Fibroblast of the aortic adventitia (primary cell): Measurements from ENCODE around the gene ANKRD45. TPM values are rescaled to one million over a fixed set of nuclear protein-coding genes. Genes with fewer than 3 reads are reported as not detected.
"Not testable (repeated sequence)": the region's sequence is repeated elsewhere in the genome, so short reads cannot be mapped to it uniquely, and the experiment has no call there.

Experiments
- DNase-seq: peaks from one replicate; pipeline ENCODE4 v3.0.0-alpha.2; 2010; ENCODE audit warnings: low read depth
- H3K4me3 ChIP-seq: 2 replicates; pipeline ENCODE4 v1.5.1; 2011; ENCODE audit warnings: low read depth, mild to moderate bottlenecking, control low read depth, low read length, moderate library complexity
- total RNA-seq: library from RNA; depleted of rRNA; stranded (reverse); fragments of >200 nt; gene quantifications from 2 replicates; pipeline ENCODE4 v1.2.3, GENCODE V29; 2012; ENCODE audit warnings: low replicate concordance
- TF ChIP-seq, protein P1 (sequence below): IDR thresholded peaks from 2 replicates; pipeline ENCODE4 v1.5.1; 2011; ENCODE audit warnings: mild to moderate bottlenecking, low read length, control low read depth, inconsistent platforms; ENCODE audit not compliant: insufficient read depth

ANKRD45 gene
- total RNA-seq, 1 donor, result 0.09 TPM

DNA sequence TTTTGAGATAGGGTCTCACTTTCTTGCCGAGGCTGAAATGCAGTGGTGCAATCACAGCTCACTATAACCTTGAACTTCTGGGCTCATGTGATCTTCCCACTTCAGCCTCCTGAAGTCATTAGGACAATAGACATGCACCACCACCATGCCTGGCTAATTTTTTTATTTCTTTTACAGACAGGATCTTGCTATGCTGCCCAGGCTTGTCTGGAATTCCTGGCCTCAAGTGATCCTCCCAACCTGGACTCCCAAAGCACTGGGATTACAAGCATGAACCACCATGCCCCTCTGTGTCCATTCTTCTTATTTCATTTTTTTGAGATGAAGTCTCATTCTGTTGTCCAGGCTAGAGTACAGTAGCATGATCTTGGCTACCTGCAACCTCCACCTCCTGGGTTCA, 33.1 kb upstream of the ANKRD45 start:
- no peak overlapping the region for H3K4me3 ChIP-seq
- no peak for DNase-seq
- TF ChIP-seq, protein P1, sequence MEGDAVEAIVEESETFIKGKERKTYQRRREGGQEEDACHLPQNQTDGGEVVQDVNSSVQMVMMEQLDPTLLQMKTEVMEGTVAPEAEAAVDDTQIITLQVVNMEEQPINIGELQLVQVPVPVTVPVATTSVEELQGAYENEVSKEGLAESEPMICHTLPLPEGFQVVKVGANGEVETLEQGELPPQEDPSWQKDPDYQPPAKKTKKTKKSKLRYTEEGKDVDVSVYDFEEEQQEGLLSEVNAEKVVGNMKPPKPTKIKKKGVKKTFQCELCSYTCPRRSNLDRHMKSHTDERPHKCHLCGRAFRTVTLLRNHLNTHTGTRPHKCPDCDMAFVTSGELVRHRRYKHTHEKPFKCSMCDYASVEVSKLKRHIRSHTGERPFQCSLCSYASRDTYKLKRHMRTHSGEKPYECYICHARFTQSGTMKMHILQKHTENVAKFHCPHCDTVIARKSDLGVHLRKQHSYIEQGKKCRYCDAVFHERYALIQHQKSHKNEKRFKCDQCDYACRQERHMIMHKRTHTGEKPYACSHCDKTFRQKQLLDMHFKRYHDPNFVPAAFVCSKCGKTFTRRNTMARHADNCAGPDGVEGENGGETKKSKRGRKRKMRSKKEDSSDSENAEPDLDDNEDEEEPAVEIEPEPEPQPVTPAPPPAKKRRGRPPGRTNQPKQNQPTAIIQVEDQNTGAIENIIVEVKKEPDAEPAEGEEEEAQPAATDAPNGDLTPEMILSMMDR, result no peak

DNA sequence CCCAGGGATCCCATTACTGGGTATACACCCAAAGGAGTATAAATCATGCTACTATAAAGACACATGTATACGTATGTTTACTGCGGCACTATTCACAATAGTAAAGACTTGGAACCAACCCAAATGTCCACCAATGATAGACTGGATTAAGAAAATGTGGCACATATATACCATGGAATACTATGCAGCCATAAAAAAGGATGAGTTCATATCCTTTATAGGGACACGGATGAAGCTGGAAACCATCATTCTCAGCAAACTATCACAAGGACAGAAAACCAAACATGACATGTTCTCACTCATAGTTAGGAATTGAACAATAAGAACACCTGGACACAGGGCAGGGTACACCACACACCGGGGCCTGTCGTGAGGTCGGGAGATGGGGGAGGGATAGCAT, 31.6 kb upstream of the ANKRD45 start:
- not testable (repeated sequence) for H3K4me3 ChIP-seq, DNase-seq

DNA sequence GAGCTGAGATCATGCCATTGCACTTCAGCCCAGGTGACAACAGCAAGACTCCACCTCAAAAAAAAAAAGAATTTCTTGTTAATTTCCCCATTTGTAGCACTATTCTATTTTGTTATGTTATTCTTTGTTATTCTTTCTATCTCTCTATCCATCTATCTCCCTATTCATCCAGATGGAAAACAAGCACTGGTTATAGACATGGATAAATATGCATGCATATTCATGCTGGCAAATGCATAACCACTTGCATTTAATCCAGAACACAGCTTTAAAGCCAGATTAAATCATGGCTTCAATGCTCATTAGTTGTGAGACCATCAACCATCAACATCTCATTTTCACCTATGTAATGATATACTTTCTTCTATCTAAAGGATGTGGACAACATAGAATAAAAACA, 23.6 kb upstream of the ANKRD45 start:
- TF ChIP-seq, protein P1, result no peak
- no peak for DNase-seq
- no peak overlapping the region for H3K4me3 ChIP-seq

DNA sequence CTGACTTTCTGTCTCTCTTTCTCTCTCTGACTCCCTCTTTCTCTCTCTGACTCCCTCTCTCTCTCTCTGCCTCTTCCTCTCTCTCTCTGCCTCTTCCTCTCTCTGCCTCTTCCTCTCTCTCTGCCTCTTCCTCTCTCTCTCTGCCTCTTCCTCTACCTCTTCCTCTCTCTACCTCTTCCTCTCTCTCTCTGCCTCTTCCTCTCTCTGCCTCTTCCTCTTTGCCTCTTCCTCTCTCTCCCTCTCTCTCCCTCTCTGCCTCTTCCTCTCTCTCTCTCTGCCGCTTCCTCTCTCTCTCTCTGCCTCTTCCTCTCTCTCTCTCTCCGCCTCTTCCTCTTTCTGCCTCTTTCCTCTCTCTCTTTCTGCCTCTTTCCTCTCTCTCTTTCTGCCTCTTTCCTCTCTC, 18.6 kb upstream of the ANKRD45 start:
- H3K4me3 ChIP-seq, result no peak overlapping the region
- no peak for DNase-seq
- TF ChIP-seq, protein P1, result no peak

DNA sequence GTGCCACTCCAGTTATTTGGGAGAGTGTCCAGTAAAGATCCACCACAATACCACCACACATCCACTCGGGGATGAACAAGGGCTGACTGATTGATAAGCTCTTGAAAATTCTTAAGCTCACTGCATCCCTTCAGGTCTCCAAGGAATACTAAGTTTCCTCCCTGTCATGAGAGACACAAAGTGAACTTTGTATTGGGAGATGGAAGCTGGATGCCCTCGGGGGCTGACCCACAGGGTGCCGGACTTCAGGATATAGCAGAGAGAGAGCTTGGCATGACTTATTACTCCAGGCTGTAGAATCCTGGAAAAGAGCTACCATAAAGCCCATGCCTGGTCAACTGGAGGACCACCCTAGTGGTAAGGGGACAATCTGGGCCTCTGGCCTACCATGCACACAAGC, 15.5 kb upstream of the ANKRD45 start:
- DNase-seq, H3K4me3 ChIP-seq: not testable (repeated sequence)

DNA sequence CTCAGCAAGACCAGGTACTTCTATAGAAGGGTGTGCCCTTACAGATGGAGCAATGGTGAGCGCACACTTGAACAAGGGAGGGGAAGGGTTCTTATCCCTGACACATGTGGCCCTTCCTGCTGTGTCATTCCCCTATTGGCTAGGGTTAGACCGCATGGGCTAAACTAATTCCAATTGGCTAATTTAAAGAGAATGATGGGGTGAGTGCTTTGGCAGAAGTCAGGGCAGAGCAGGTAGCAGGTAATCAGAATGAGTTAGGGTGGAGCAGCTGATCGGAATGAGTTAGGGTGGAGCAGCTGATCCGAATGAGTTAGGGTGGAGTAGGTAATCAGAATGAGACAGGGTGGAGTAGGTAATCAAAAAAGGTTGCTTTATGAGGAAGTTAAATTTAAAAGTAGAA, 14.2 kb upstream of the ANKRD45 start:
- DNase-seq, H3K4me3 ChIP-seq: not testable (repeated sequence)

DNA sequence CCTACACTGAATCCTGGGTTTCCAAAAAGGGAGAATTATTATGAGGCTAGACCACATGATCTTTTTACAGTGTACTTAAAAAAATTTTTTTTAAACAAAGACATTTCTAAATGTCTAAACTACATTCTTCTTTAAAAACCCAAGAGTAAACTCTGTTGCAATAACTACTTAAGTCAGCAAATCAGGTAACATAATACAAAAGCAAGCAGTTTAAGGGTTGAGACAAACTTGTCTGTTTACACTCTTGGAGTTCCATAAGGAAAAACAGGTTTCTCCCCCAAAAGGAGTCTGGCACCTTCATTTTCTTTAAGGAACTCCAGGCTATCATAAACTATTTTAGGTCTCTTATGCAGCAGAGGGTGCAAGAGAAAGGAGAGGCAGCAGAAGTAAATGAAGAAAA, 12.5 kb upstream of the ANKRD45 start:
- TF ChIP-seq, protein P1, result no peak
- no peak overlapping the region for H3K4me3 ChIP-seq
- no peak for DNase-seq

DNA sequence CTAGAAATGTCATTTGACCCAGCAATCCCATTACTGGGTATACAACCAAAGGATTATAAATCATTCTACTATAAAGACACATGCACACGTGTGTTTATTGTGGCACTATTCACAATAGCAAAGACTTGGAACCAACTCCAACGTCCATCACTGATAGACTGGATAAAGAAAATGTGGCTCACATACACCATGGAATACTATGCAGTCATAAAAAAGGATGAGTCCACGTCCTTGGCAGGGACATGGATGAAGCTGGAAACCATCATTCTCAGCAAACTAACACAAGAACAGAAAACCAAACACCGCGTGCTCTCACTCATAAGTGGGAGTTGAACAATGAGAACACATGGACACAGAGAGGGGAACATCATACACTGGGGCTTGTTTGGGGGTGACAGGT, 10.5 kb upstream of the ANKRD45 start:
- H3K4me3 ChIP-seq, DNase-seq: not testable (repeated sequence)

DNA sequence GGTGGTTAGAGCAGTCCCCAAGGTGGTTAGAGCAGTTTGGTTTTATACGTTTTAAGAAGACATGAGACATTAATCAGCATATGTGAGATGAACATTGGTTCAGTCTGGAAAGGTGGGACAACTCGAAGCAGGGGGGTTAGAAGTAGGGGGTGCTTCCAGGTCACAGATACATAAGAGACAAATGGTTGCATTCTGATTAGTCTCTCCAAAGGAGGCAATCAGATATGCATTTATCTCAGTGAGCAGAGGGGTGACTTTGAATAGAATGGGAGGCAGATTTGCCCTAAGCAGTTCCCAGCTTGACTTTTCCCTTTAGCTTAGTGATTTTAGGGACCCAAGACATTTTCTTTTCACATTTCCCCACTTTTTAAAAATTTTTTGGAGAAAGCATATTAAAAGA, 4.8 kb upstream of the ANKRD45 start:
- not testable (repeated sequence) for H3K4me3 ChIP-seq, DNase-seq

DNA sequence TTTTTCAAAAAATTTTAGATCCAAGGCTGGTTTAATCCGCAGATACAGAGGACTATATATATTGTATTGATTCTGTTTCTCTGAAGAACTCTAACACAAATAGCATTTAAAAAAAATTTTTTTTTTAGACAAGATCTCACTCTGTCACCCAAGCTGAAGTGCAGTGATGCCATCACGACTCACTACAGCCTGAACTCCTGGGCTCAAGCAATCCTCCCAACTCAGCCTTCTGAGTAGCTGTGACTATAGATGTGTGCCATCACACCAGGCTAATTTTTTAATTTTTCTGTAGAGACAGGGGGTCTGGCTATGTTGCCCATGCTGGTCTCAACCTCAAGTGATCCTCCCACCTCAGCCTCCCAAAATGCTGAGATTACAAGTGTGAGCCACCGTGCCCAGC, 3.0 kb downstream of the ANKRD45 start:
- H3K4me3 ChIP-seq, result no peak overlapping the region
- TF ChIP-seq, protein P1, result no peak
- no peak for DNase-seq
